HG03039 (cell line): Measurements from ENCODE around the gene GRIA3.
"Not testable (repeated sequence)": the region's sequence is repeated elsewhere in the genome, so short reads cannot be mapped to it uniquely, and the experiment has no call there.

Source experiments
- ATAC-seq: cut with Tn5 transposase; IDR thresholded peaks from one replicate; pipeline ENCODE4 v1.9.1; 2021; ENCODE audit warnings: mild to moderate bottlenecking, moderate library complexity; ENCODE audit not compliant: unreplicated experiment

GRIA3 gene

GRCh38 chrX:123518791-123519190 lies 334.7 kb downstream of the GRIA3 start:
- ATAC-seq: no peak

GRCh38 chrX:123525123-123525725 lies 341.1 kb downstream of the GRIA3 start:
- ATAC-seq: no peak

DNA sequence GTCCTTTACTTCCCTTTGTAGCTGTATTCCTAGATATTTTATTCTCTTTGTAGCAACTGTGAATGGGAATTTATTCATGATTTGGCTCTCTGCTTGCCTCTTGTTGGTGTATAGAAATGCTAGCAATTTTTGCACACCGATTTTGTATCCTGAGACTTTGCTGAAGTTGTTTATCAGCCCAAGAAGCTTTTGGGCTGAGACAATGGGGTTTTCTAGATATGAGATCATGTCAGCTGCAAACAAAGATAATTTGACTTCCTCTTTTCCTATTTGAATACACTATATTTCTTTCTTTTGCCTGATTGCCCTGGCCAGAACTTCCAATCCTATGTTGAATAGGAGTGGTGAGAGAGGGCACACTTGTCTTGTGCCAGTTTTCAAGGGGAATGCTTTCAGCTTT lies 346.6 kb downstream of the GRIA3 start:
- ATAC-seq: not testable (repeated sequence)
